Measurements from ENCODE around the gene OSTN.

DNA sequence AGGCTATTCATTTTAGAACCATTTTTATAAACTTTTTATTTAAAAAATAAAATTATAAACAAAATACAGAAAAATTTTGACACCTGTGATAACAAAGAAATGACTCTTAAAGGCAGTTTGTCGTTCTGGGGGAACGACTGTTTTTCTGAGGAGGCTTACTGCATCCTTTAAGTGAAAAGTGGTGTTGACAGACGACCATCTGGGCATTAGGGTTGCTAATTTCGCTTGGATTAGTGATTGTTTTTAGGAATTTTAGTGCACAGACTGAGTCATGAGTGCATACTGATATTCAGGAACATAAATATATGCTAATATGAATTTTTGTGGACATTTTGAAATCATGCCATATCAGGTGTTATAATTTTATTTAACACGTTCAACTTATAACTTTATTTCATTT is 28.5 kb downstream of the OSTN start:
- TF ChIP-seq POLR2AphosphoS5 (IDR thresholded peaks at IDR 0.05; ENCODE audit: low read depth, low read length) (no peak), SIN3A (IDR thresholded peaks at IDR 0.05; ENCODE audit: borderline replicate concordance, insufficient read depth, low read depth, low read length) (no peak)
- TF ChIP-seq, protein P1, sequence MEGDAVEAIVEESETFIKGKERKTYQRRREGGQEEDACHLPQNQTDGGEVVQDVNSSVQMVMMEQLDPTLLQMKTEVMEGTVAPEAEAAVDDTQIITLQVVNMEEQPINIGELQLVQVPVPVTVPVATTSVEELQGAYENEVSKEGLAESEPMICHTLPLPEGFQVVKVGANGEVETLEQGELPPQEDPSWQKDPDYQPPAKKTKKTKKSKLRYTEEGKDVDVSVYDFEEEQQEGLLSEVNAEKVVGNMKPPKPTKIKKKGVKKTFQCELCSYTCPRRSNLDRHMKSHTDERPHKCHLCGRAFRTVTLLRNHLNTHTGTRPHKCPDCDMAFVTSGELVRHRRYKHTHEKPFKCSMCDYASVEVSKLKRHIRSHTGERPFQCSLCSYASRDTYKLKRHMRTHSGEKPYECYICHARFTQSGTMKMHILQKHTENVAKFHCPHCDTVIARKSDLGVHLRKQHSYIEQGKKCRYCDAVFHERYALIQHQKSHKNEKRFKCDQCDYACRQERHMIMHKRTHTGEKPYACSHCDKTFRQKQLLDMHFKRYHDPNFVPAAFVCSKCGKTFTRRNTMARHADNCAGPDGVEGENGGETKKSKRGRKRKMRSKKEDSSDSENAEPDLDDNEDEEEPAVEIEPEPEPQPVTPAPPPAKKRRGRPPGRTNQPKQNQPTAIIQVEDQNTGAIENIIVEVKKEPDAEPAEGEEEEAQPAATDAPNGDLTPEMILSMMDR (IDR thresholded peaks at IDR 0.05), result no peak
- TF ChIP-seq, protein P2, sequence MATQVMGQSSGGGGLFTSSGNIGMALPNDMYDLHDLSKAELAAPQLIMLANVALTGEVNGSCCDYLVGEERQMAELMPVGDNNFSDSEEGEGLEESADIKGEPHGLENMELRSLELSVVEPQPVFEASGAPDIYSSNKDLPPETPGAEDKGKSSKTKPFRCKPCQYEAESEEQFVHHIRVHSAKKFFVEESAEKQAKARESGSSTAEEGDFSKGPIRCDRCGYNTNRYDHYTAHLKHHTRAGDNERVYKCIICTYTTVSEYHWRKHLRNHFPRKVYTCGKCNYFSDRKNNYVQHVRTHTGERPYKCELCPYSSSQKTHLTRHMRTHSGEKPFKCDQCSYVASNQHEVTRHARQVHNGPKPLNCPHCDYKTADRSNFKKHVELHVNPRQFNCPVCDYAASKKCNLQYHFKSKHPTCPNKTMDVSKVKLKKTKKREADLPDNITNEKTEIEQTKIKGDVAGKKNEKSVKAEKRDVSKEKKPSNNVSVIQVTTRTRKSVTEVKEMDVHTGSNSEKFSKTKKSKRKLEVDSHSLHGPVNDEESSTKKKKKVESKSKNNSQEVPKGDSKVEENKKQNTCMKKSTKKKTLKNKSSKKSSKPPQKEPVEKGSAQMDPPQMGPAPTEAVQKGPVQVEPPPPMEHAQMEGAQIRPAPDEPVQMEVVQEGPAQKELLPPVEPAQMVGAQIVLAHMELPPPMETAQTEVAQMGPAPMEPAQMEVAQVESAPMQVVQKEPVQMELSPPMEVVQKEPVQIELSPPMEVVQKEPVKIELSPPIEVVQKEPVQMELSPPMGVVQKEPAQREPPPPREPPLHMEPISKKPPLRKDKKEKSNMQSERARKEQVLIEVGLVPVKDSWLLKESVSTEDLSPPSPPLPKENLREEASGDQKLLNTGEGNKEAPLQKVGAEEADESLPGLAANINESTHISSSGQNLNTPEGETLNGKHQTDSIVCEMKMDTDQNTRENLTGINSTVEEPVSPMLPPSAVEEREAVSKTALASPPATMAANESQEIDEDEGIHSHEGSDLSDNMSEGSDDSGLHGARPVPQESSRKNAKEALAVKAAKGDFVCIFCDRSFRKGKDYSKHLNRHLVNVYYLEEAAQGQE (IDR thresholded peaks at IDR 0.05; ENCODE audit: insufficient read depth in 1 of 2, low read depth in 2 of 2, low read length in 1 of 2), result no peak
